GM19372 (cell line): Measurements from ENCODE around the gene TRIM62.

Experiments used
- ATAC-seq: cut with Tn5 transposase; IDR thresholded peaks from one replicate; pipeline ENCODE4 v1.9.1; 2021; ENCODE audit warnings: mild to moderate bottlenecking, low read depth, moderate library complexity; ENCODE audit not compliant: unreplicated experiment

The TRIM62 gene

DNA sequence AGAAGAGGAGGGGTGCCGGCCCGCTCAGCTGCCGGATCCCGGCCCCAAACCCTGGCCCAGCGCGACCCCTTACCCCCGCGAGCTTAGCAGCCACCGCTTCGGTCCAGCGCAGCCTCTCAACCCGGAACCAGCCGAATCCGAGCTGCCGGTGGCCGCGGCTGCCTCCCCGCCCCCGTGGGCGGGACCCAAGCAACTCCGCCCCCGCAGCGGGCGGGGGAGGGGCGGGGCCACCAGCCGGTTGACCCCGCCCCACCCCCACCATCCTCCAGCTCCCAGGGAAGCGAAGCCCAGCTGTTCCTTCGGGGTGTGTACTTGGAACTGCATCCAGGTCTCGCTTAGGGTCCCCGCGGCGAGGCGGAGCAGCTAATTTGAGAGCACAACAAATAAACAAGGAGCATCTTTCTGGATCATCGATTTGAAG is at the start of gene TRIM62:
Gene TRIM62, minus strand, starts transcription at position 123 of the 421 bp plus-strand sequence. CDS start 611 bp downstream, outside the sequence.
- peak; percentile 47 for ATAC-seq

DNA sequence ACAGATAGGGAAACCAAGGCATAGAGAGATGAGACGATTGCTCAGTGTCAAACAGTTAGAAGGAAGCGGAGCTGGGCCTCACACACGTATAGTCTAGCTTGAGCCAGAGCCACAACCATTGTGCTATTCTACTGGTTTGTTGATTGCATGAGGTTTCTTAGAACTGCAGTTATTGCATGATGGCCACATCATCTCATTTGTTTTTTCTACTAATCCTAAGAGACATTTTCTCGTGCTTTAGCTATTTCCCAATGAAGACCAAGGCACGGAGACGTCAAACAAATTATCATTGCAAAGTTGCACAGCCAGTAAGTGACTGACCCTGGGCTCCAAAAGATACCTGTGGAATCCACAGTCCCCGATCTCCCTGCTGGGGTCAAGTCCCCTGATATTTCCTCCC is 49.3 kb upstream of the TRIM62 start:
- no peak for ATAC-seq

DNA sequence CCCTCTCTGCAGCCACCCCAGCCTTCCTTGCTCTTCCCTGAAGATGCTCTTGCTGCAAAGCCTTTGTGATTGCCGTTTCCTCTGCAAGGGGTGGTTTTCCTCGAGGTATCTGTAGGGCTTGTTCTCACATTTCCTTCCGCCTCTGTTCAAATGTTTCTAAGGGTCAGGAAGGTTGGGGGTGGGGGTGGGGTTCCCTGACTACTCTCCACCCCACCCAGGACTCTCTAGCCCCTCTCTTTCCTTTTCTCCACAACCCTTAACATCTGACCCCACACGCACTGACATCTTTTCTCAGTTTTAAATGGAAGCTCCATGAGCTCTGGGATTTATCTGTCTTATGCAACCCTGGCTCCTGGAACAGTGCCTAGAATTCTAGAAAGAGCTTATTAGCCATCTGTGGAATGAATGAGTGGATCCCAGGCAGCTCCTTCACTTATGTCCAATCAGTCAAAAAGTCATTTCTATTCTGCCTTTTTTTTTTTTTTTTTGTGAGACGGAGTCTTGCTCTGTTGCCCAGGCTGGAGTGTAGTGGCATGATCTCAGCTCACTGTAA is 47.2 kb upstream of the TRIM62 start:
- ATAC-seq, result no peak

DNA sequence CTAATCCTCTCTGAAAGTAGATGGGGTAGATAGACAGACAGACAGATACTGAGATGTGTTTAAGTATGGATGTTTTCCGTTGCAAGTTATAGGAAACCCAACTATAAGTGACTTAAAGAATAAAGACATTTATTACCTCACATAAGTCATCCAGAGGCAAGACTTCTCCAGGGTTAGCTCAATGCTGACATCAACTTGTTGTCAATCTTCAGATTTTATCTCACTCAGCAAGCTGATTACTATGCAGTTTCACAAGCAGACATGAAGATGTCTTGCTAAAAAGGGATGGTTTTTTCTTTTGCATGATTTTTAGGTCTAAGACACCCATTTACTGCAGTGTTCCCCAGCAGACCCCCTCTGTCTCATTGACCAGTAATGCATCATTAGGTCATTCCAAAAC is 43.7 kb upstream of the TRIM62 start:
- ATAC-seq, result no peak

DNA sequence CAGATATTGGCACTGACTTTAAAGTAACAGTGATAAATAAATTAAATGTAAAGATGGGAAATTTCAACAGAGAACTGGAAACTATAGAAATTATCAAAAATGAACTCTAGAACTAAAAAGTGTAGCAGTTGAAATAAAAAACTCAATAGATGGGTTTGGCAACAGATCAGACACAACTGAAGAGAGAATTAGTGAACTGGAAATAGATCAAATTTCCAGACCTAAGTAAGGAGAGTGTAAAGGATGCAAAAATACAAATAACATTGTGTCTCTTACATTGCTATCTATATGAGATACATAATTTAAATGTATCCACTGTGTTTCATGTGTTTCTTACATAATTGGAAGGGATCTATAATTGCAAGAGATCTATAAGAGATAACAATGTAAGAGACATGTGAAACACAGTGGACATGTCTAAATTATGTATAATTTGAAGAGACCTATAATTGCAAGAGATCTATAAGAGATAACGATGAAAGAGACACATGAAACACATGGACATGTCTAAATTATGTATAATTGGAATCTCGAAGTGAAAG is 42.4 kb upstream of the TRIM62 start:
- no peak for ATAC-seq

DNA sequence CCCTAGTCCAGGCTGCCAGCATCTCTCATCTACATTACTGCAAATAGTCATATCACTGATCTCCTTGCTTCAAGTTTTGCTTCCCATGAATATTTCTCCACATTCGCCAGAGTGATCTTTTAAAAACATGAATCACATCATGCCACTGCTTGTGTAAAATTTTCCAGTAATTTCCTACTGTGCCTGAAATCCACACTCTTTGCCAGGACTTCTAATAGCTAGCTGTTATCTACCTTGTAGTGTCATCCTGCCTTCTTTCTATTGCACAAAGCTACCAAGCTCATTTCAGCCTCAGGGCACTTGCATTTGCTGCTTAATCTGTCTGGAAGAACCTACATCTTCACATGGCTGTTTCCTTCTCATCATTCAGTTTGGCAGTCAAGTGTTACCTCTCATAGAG is 40.5 kb upstream of the TRIM62 start:
- ATAC-seq, result no peak

DNA sequence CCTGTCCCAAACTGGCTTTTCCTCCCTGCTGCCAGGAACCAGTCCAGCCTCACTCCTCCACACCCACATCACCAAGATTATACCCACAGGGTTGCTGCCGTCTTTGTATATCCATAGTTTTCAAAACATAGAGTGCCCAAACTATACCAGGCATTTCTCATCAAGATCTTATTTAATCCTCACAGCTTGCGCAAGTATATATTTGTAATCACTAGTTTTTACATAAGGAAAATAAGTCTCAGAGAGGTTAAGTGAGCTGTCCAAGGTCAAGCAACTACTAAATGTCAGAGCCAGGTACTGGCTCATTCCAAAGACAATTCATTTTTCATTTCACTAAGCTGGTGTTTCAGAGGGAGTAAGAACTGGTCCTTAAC is 39.5 kb upstream of the TRIM62 start:
- ATAC-seq, result no peak

DNA sequence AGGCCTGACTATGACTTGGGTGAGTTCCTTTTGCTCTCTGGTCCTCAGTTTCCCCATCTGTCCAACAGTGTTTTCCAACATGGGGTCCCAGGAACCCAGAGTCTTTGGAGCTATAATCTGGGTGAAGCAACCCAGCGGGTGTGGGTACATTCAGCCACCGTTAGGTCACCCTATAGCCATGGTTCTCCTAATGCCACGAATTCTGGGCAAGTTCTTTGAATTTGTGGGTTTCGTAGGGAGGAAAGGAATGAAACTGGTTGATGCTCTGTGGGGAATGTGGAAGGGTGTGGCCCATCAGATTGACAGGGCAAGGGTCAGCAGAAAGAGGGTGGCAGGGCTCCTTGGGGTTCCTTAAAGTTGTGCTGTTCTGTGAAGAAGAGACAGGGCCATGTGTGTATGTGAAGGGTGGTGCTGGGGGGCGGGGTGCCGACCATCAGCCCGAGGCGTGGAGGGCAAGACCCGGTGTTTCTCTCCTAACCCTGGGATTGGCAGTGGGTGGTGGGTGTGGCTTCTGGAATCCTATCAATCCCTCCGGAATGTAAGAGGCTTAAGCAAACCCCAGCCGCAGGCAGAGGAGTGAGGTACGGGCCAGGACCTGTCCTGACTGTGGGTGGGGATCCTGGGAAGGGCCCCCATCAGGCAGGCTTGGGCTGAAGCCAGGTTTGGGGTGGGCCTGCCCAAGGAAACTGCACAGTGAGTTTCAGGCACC is 39.0 kb upstream of the TRIM62 start:
- no peak for ATAC-seq

DNA sequence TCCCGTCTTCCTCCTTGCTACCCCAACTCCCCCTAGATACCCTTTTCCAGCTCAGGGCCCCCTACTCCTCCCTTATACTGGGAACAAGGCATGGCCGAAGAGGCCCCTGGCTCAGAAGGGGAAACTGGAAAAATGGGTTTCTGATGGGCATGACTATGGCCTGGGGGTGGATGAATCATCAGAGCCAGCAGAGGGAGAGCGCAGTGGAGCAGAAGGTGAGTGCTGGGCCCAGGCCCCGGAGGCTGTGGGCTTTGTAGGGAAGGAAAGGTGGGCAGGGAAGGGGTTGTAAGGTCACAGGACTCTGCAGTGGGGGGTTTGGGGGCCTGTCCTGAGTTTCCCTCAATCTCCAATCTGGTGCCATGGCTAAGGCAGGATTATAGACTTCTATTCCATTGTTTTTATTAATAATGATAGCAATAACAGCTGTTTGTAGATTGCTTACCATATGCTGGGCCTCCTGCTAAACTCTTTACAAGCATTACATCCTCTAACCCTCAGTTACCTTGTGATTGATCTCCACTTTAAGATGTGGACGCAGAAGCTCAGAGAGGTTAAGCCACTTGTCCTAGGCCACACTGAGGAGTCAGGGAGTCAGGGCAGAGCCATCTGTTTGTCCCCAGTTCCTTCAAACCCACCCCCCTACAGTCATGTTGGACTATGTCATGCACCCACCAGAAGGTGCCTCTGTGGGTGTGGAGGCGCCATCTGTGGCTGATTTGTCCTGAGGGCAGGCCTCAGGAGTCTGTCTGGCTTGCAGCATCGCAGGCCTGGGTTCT is 38.2 kb upstream of the TRIM62 start:
- ATAC-seq, result no peak

DNA sequence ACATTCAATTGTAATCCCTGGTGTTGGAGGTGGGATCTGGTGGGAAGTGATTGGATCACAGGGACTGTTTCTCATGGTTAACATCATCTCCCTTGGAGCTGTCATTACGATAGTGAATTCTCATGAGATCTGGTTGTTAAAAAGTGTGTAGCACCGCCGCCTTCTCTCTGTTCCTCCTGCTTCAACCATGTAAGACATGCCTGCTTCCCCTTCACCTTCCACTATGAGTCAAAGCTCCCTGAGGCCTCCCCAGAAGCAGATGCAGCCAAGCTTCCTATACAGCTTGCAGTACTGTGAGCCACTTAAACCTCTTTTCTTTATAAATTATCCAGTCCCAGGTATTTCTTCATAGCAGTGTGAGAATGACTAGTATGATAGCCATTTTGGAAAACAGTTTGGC is 30.1 kb upstream of the TRIM62 start:
- no peak for ATAC-seq

DNA sequence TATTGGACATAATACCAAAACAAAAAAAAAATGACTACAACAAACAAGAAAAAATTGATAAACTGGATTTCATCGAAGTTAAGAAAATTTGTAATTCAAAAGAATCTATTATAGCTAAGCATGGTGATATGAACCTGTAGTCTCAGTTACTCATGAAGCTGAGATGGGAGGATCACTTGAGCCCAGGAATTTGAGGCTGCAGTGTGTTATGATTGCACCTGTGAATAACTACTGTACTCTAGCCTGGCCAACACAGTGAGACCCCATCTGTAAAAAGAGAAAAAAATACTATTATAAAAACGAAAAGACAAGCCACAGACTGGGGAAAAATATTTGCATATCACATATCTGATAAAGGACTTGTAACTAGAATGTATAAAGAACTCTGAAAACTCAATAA is 24.5 kb upstream of the TRIM62 start:
- ATAC-seq, result no peak

DNA sequence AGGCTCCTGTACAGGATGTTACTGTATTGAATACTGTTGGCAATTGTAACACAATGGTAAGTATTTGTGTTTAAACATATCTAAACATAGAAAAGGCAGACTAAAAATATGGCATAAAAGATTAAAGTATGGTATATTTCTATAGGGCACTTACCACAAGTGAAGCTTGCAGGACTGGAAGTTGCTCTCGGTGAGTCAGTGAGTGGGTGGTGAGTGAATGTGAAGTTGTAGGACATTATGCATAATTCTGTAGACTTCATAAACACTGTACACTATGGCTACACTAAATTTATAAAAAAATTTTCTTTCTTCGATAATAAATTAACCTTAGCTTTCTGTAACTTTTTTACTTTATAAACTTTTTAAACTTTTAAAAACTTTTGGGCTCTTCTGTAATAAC is 13.7 kb upstream of the TRIM62 start:
- no peak for ATAC-seq

DNA sequence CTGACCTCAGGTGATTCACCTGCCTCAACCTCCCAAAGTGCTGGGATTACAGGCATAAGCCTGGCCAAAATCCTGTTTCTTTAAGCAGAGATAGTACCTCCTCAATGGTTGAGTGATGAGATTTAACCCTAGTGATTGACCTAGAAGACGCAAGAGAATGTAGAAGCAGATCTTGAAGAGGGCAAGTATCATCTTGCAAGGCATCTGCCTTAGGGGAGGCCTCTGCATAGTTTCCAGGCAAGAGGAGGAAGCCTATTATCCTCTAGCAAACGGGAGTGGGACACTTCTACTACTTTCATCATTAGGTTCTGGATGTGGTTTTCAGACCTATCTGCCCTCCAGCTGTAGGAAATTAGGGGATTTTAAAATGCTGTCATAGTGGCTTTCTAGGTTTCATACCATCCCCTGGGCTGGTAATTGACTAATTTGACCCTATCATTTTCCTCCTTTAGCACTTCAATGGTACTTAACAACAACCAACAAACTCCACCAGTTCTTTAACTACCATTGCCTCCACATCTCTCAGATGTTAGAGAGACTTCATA is 10.0 kb upstream of the TRIM62 start:
- ATAC-seq, result no peak

DNA sequence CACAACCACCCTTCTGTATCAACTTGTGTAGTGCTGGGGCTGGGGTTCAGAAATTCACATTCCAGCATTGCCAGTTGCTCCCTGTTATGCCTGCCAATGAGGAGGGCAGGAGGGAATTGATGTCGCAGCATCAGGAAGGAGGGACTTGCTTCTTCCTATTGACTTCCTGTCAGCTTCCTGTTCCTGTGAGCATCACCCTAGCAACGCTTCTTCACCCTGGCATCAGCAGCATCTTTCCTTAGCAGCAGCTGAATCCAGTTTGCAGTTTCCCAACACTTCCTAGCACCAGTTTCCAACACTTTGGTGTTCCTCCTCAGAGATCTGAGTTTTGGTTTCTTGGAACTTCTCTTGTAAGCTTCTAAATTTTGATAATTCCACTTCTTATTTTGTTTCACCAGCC is 8.9 kb upstream of the TRIM62 start:
- no peak for ATAC-seq

DNA sequence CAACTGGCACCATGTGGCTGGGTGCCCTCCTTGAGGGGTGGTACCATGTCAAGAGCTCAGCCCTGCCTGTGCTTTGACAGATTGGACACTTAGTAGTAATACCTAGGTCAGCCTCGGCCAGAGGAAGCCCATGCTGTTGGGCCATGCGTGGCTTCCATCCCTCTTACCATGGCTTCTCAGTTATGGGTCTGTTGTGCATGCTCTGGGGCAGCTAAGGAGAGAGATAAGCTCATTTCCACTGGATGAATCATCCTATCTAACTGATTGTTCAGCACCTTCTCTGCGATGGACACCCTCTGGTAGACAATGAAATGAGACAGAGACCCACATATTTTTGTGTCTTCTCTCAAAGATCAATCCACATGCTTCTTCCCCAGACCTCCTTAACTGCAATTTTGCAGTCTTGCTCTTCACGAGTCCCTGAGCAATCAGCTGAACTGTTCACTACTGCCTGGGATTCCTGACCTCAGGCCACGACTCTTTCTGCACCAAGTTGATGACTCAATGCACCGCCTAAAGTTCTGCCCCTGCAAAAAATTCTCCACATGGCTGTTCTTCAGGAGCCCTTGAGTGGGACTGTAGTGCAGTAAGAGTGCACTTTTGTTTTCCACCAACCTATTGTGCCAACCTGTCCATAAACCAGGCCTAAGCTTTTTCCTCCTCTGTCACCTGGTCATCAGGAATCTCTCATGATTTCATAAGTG is 6.9 kb upstream of the TRIM62 start:
- ATAC-seq, result no peak

DNA sequence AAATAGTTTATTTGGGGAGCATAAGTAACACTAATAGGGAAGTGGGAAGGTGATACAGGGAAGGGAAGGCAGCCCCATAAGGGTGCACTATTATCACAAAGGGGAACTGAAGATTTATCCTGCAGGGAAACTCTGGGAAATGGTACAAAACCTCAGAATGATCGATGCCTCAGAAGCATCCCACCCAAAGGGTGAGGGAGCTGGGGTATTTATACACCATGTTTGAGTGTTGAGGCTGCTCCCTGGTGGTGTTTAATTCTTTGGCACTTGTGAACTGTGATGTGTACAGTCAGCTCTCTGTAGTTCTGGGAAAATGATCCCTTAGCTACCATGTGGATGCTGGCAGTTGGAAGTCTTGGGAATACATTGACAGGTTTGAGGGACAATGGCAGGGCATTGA is 5.1 kb upstream of the TRIM62 start:
- no peak for ATAC-seq

DNA sequence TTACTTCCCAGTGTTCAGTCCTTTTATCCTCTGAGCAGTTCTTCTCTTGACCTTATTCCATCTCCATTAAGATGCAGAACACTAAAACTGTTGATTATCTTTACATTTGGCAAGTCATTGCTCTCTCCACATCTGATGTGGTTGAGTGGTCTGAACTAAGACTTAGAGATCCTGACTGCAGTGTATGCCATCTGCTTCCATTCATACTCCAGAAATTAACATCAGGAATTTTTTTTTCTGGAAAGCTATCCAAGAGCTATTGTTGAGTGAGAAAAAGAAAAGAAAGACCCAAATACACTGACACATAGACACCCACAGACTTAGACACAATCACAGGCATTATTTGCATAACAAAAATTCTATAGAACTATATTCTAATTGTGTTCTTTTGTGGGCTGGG is 3.7 kb upstream of the TRIM62 start:
- no peak for ATAC-seq

DNA sequence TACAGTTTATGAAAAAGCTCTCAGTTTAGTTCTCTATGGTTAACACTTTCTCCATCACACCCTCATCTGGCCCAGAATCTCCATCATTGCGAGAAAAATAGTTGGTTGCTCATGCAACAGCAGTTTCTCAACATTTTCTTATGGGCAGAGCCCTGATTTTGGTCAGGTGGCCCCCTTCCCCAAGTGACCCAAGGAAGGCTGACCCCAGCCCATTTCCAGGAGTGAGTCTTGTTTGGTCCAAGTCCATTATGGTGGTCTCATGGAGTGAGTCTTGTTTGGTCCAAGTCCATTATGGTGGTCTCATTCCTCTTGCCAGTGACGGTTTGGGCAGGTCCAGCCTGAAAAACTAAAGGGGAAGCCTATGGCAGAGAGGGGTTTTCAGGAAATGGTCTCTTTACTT is 1.5 kb upstream of the TRIM62 start:
- no peak for ATAC-seq

DNA sequence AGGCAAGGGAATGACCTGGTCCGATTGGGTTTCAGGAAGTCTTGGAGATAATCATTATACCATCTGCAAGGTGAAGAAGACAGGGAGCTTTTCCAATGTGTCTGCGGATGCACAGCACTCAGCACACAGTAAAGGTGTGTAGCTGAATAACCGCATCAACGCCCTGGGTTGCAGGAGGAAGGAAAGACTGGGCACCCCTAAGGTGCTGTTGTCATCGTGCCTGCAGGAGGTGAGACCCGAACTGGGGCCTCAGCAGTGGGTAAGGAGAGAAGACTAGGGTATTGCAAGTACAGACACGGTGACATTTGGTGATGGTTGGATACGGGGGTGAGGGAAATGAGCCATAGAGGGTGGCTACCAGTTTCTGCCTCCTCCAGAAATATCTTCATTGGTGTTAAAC is 1.1 kb upstream of the TRIM62 start:
- no peak for ATAC-seq

DNA sequence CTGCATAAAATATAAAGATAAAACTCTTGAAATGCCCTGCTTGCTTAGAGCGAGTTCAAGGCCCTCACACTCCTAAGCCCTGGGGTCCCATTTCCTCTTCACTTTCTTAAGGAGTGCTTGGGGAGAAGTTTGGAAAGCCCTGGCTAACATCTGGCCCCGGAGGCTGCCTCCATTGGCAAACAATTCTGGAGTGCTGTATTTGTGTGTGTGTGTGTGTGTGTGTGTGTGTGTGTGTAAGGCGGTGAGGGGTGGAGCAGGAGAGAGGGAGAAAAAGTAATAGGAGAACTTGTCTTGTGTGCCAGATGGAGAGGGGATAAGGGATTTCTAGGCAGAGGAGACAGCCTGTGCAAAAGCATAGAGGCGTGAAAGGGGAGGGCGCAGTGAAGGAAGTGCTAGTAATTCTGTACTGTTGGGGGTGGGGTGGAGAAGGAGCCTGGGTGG is 578 bp upstream of the TRIM62 start:
- no peak for ATAC-seq
